ENCODE results near the gene EML6. TPM values are rescaled to one million over a fixed set of nuclear protein-coding genes. Genes with fewer than 3 reads are reported as not detected.

EML6 gene
- total and polyA plus RNA-seq, 10 of the 15 experiments (the other 5 are each of a cell fraction or from before 2014, with no cell fraction given) = 0.09 to 0.67 (median 0.21) TPM

- peaks cover 1% of the 10 kb centered on the region for H3K79me2 ChIP-seq (ENCODE audit: control insufficient read depth, insufficient read depth, low read length)
- no peak overlapping the region for H3K4me3 ChIP-seq
- DNase-seq (ENCODE audit: low read depth, low spot score) (no peak), ATAC-seq (no peak), FAIRE-seq (no peak)
- RAD21 ChIA-PET (ENCODE audit: unreplicated experiment) = no interaction called here
- peaks cover 0 to 12% of the 10 kb centered on the region in 2 experiments; a peak in 3 of 4 replicates for H3K36me3 ChIP-seq (ENCODE audit: control insufficient read depth in 2 of 2, insufficient read depth in 2 of 2, low read length in 1 of 2)
- H3K4me2 ChIP-seq (ENCODE audit: control insufficient read depth, insufficient read depth) = no peak overlapping the region
- SMC1A ChIA-PET (ENCODE audit: uncharacterized antibody, unreplicated experiment) = interaction anchor here (1.0 to 2.2 kb wide), 2 partner anchors 9 to 10 kb away, joined by 3 to 9 read pairs; no protein-coding TSS in a partner anchor
- H3K9me3 ChIP-seq (replicated peaks; ENCODE audit: control insufficient read depth, insufficient read depth, low read length) = no peaks in the 10 kb centered on the region
- POLR2A ChIA-PET = no interaction called here
- in situ Hi-C loops (cut with MboI) (no loop called here), intact Hi-C loops (cut with micrococcal nuclease; ENCODE audit: unreplicated experiment) (no loop called here)
- H3K9ac ChIP-seq (ENCODE audit: control insufficient read depth, insufficient read depth, low read length) = no peak overlapping the region
- CTCF ChIA-PET = interaction anchor here (1.7 to 1.9 kb wide), 3 partner anchors 10 to 30 kb away, joined by 4 to 7 read pairs (median 4); no protein-coding TSS in a partner anchor
- no peak overlapping the region for H3K27ac ChIP-seq (ENCODE audit: control insufficient read depth, insufficient read depth)
- H3K4me1 ChIP-seq (ENCODE audit: control insufficient read depth, insufficient read depth, low read length) = no peaks in the 10 kb centered on the region
- TF ChIP-seq ZNF622 (IDR thresholded peaks at IDR 0.05) (no peak), USF2 (IDR thresholded peaks at IDR 0.05; ENCODE audit: borderline replicate concordance, low read depth, low read length) (no peak), REST (IDR thresholded peaks at IDR 0.05; ENCODE audit: low read depth, low read length) (no peak), MLLT1 (IDR thresholded peaks at IDR 0.05) (no peak), NBN (IDR thresholded peaks at IDR 0.05) (no peak), PAX8 (IDR thresholded peaks at IDR 0.05) (no peak), NFYB (IDR thresholded peaks at IDR 0.05; ENCODE audit: insufficient read depth, low read depth, low read length) (no peak), RBBP5 (conservative IDR thresholded peaks at IDR 0.05) (no peak), E4F1 (IDR thresholded peaks at IDR 0.05; ENCODE audit: borderline replicate concordance, partially characterized antibody) (no peak), ZSCAN29 (IDR thresholded peaks at IDR 0.05) (no peak), CBX3 (IDR thresholded peaks at IDR 0.05; ENCODE audit: borderline replicate concordance, low read depth) (no peak), ZNF207 (IDR thresholded peaks at IDR 0.05; ENCODE audit: borderline replicate concordance) (no peak), SRF (IDR thresholded peaks at IDR 0.05; ENCODE audit: low read depth in 2 of 2, low read length in 2 of 2) (no peak), HDGF (IDR thresholded peaks at IDR 0.05) (no peak)
- H3K27me3 ChIP-seq (replicated peaks in 1 of 2; ENCODE audit: control insufficient read depth in 2 of 2, insufficient read depth in 2 of 2, low read length in 1 of 2) = no peaks in the 10 kb centered on the region
- no peaks in the 10 kb centered on the region for H4K20me1 ChIP-seq (ENCODE audit: control insufficient read depth, insufficient read depth)
- BruUV-seq (replicated peaks) = no TSS peak
- no peak overlapping the region for H2AFZ ChIP-seq (ENCODE audit: control insufficient read depth, low read depth, low read length)
Measured at GRCh38 chr2:54984476-54984875, 261.0 kb downstream of the EML6 start.

Data from GM12878 (cell line).